ENCODE results near the gene UBE2H. TPM values are rescaled to one million over a fixed set of nuclear protein-coding genes. Genes with fewer than 3 reads are reported as not detected.
"Not testable (repeated sequence)": the region's sequence is repeated elsewhere in the genome, so short reads cannot be mapped to it uniquely, and the experiment has no call there.

Gene UBE2H
- total and polyA plus RNA-seq, 2 donors from 2014 or later = 40.6 to 107 TPM

DNA sequence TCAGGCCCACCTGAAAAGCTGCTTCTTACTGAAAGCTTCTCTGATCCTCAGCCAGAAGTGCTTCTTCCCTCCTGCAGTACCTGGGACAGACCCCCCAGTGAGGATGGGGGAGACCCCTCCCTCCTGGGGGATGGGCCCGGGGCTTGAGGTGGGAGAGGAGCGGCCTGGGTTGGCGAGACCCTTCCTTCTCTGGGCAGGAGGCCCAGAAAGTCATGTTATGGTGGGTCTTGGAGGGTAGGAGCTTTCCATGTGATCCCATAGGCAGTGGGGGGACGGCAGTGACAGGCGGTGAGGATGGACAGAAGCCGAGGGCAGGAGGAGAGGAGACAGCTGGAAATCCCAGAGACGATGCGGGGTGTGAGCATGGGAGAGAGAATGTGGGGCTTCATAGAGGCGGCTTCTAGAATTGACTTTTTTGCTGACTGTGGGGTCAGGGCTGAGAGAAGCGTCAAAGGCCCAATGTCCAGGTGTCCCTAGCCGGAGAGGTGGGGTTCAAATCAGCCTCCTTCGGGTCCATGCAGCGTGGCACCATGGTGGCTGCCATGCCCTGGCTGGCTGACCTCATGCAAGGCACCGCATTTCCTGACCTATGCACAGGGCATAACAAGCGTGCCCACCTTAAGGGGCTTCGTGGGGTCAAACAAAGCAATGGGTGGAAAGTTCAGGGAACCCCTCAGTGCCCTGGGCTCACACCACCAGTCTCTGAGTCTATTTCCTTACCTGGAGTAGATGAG, 154.0 kb downstream of the UBE2H start:
- no peaks in the 10 kb centered on the region for H3K36me3 ChIP-seq (ENCODE audit: control insufficient read depth in 2 of 3, insufficient read depth in 3 of 3, low read length in 3 of 3)
- H3K27me3 ChIP-seq (ENCODE audit: control insufficient read depth, insufficient read depth, low read length) = no peaks in the 10 kb centered on the region
- FAIRE-seq = no peak
- TF ChIP-seq, protein P1, sequence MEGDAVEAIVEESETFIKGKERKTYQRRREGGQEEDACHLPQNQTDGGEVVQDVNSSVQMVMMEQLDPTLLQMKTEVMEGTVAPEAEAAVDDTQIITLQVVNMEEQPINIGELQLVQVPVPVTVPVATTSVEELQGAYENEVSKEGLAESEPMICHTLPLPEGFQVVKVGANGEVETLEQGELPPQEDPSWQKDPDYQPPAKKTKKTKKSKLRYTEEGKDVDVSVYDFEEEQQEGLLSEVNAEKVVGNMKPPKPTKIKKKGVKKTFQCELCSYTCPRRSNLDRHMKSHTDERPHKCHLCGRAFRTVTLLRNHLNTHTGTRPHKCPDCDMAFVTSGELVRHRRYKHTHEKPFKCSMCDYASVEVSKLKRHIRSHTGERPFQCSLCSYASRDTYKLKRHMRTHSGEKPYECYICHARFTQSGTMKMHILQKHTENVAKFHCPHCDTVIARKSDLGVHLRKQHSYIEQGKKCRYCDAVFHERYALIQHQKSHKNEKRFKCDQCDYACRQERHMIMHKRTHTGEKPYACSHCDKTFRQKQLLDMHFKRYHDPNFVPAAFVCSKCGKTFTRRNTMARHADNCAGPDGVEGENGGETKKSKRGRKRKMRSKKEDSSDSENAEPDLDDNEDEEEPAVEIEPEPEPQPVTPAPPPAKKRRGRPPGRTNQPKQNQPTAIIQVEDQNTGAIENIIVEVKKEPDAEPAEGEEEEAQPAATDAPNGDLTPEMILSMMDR (IDR thresholded peaks at IDR 0.05; ENCODE audit: borderline replicate concordance, extremely low read depth, insufficient read depth) = no peak
- no peak overlapping the region for H3K4me3 ChIP-seq (ENCODE audit: low read length in 3 of 3)
- intact Hi-C loops (cut with DNase I) = no loop called here
- no peak overlapping the region for H3K27ac ChIP-seq (ENCODE audit: low read depth in 2 of 2, low read length in 2 of 2)
- no peaks in the 10 kb centered on the region for H3K4me1 ChIP-seq (ENCODE audit: control insufficient read depth in 2 of 3, insufficient read depth in 2 of 3, low read depth in 1 of 3, low read length in 3 of 3)
- DNase-seq = peak in 1 of 5 donors; percentile 48
- H3K9me3 ChIP-seq (ENCODE audit: control insufficient read depth in 2 of 3, insufficient read depth in 1 of 3, low read length in 3 of 3) = no peaks in the 10 kb centered on the region
- H3K9ac ChIP-seq (ENCODE audit: low read length in 3 of 3) = no peak overlapping the region

DNA sequence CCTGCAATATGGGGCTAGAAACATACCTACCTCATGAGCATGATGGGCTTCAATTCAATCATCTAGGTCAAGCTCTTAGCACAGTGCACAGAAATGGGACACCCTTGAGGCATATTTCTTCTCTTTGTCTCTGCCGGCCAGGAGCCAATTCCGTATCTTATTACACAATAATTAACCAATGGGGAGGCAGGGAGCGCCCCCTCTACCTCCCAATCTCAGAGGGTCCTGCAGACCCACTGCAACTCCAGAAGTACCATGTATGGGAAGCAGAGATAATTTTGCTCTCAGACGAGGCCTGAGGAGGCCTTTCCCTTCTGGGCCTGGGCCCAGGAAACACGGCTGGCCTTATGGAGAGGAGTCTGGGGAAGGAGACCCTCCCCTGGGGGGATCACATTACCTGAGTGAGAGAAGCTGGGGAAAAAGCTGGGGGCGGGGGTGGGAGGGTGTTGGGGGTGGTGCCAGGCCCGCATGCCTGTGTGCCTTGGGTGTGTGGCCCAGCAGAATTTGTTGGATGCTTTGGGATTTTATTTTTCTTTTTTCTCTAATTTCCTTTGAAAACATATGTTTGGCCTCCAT, 155.5 kb downstream of the UBE2H start:
- intact Hi-C loops (cut with DNase I) = no loop called here
- Histone ChIP-seq H3K4me1 (ENCODE audit: control insufficient read depth in 2 of 3, insufficient read depth in 2 of 3, low read depth in 1 of 3, low read length in 3 of 3) (no peaks in the 10 kb centered on the region), H3K27ac (ENCODE audit: low read depth in 2 of 2, low read length in 2 of 2) (no peak overlapping the region), H3K9ac (ENCODE audit: low read length in 3 of 3) (no peak overlapping the region), H3K9me3 (ENCODE audit: control insufficient read depth in 2 of 3, insufficient read depth in 1 of 3, low read length in 3 of 3) (no peaks in the 10 kb centered on the region), H3K4me3 (ENCODE audit: low read length in 3 of 3) (no peak overlapping the region), H3K27me3 (ENCODE audit: control insufficient read depth, insufficient read depth, low read length) (no peaks in the 10 kb centered on the region), H3K36me3 (ENCODE audit: control insufficient read depth in 2 of 3, insufficient read depth in 3 of 3, low read length in 3 of 3) (no peaks in the 10 kb centered on the region)
- no peak for FAIRE-seq
- TF ChIP-seq, protein P1 (IDR thresholded peaks at IDR 0.05; ENCODE audit: borderline replicate concordance, extremely low read depth, insufficient read depth) = no peak
- peak in 4 of 5 donors; percentile 16 to 69 (median 53) for DNase-seq

DNA sequence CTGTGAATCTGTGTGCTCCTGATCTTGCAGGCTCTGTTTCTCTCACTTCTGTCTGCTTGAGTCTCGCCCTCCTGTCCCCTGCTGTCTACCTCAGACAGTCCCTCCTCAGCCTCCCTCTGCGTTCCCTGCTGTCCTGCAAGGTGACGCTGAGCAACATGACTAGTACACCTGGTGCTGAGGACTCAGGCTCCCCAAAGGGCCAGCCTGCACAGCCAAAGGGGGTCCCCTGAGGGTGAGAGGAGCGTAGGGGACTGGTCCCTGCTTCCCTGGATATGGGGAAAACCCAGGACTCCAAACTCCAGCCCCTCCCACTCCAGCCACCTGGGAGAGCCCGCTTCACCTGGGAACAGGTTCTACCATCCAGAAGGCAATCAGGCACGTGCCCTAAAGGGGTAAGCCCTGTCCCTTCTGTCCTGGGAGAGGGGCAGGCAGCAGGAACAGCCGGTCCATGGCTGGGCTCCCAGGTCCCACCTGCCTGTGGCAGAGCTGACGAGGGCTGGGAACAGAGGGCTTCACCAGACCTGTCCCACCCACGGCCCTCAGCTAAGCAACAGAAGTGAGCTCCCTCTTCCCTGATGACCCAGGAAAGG, 156.5 kb downstream of the UBE2H start:
- intact Hi-C loops (cut with DNase I) = no loop called here
- Histone ChIP-seq H3K4me3 (ENCODE audit: low read length in 3 of 3) (no peak overlapping the region), H3K27ac (ENCODE audit: low read depth in 2 of 2, low read length in 2 of 2) (no peak overlapping the region), H3K36me3 (ENCODE audit: control insufficient read depth in 2 of 3, insufficient read depth in 3 of 3, low read length in 3 of 3) (no peaks in the 10 kb centered on the region), H3K9ac (ENCODE audit: low read length in 3 of 3) (no peak overlapping the region), H3K4me1 (ENCODE audit: control insufficient read depth in 2 of 3, insufficient read depth in 2 of 3, low read depth in 1 of 3, low read length in 3 of 3) (no peaks in the 10 kb centered on the region), H3K27me3 (ENCODE audit: control insufficient read depth, insufficient read depth, low read length) (no peaks in the 10 kb centered on the region), H3K9me3 (ENCODE audit: control insufficient read depth in 2 of 3, insufficient read depth in 1 of 3, low read length in 3 of 3) (no peaks in the 10 kb centered on the region)
- DNase-seq = peak in 1 of 5 donors; percentile 52
- TF ChIP-seq, protein P1 (IDR thresholded peaks at IDR 0.05; ENCODE audit: borderline replicate concordance, extremely low read depth, insufficient read depth) = no peak
- FAIRE-seq = no peak

DNA sequence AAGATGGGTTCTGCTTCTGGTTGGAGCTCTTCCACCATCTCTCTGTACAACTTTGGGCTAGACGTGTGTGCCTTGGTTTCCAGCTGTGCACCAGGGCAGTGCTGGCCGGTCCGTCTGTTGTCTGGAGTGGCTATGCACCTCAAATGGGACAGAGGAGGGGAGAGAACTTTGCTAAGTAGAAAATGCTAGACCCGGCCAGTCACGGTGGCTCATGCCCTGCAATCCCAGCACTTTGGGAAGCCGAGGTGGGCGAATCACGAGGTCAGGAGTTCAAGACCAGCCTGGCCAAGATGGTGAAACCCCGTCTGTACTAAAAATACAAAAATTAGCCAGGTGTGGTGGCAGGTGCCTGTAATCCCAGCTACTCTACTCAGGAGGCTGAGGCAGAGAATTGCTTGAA, 158.3 kb downstream of the UBE2H start:
- H3K9ac ChIP-seq (ENCODE audit: low read length in 3 of 3); FAIRE-seq; H3K27me3 ChIP-seq (ENCODE audit: control insufficient read depth, insufficient read depth, low read length); H3K4me3 ChIP-seq (ENCODE audit: low read length in 3 of 3); H3K27ac ChIP-seq (ENCODE audit: low read depth in 2 of 2, low read length in 2 of 2); H3K9me3 ChIP-seq (ENCODE audit: control insufficient read depth in 2 of 3, insufficient read depth in 1 of 3, low read length in 3 of 3); H3K4me1 ChIP-seq (ENCODE audit: control insufficient read depth in 2 of 3, insufficient read depth in 2 of 3, low read depth in 1 of 3, low read length in 3 of 3); intact Hi-C loops (cut with DNase I); H3K36me3 ChIP-seq (ENCODE audit: control insufficient read depth in 2 of 3, insufficient read depth in 3 of 3, low read length in 3 of 3): not testable (repeated sequence)
- peak in 1 of 5 donors; percentile 14 for DNase-seq
